ENCODE results near the gene MAP4. TPM values are rescaled to one million over a fixed set of nuclear protein-coding genes. Genes with fewer than 3 reads are reported as not detected.

MAP4 gene
- total and polyA plus RNA-seq, 2 donors (not counting 3 experiments of a cell fraction or from before 2014, with no cell fraction given): 121 to 290 TPM

DNA sequence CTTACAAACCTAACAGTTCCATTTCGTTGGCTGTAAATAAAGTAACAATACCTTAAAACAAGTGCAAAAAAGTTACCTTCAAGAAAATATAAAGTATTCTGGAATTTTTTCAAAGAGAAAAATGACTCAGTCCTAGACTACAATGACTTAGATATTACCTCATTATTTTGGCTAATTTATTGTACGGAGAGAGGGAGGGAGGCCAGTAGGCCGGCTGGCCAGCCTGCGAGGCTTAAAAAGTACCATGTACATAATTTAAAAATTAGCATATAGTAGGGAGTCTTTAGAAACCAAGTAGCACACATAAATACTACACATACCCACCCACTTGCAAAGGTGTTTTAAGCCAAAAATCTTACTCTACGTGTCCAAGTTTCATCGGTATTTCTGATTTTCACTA is 41.9 kb upstream of the MAP4 start:
- intact Hi-C loops (cut with micrococcal nuclease): no loop called here
- no peaks in the 10 kb centered on the region for H3K4me1 ChIP-seq (ENCODE audit: control insufficient read depth, extremely low read depth, insufficient read depth, low read length)
- H3K4me3 ChIP-seq (replicated peaks in 1 of 3; ENCODE audit: insufficient read depth in 1 of 3, low read depth in 1 of 3, low read length in 3 of 3): no peak overlapping the region
- dilution Hi-C loops (cut with MboI; ENCODE audit: extremely low pct_ligation_motif_present, low sequenced_read_pairs): no loop called here
- POLR2A ChIA-PET: no interaction called here
- H3K27me3 ChIP-seq (ENCODE audit: control insufficient read depth in 2 of 2, insufficient read depth in 2 of 2, low read length in 2 of 2): no peaks in the 10 kb centered on the region
- FAIRE-seq (no peak), DNase-seq (ENCODE audit: low read depth, low spot score) (peak; percentile 16)
- no peak overlapping the region for H3K4me2 ChIP-seq (ENCODE audit: insufficient read depth, low read length)
- H4K20me1 ChIP-seq (replicated peaks; ENCODE audit: control insufficient read depth, extremely low read depth, insufficient read depth, low read length): peaks cover 8% of the 10 kb centered on the region
- no peak overlapping the region for H3K9ac ChIP-seq (replicated peaks; ENCODE audit: extremely low read depth, insufficient read depth, low read length)
- TF ChIP-seq GATA2 (IDR thresholded peaks at IDR 0.05; ENCODE audit: insufficient read depth, insufficient read length, low read depth, low read length): no peak
- TF ChIP-seq JUN (IDR thresholded peaks at IDR 0.05; ENCODE audit: borderline replicate concordance, insufficient read depth, insufficient read length, low read depth): peak; percentile 12
- CTCF ChIA-PET: no interaction called here
- H3K9me1 ChIP-seq (replicated peaks; ENCODE audit: control insufficient read depth, extremely low read depth, insufficient read depth, low read length): no peaks in the 10 kb centered on the region
- BruUV-seq (replicated peaks): no TSS peak
- no peaks in the 10 kb centered on the region for H3K36me3 ChIP-seq (ENCODE audit: control insufficient read depth in 2 of 2, extremely low read depth in 1 of 2, insufficient read depth in 2 of 2, low read length in 2 of 2)
- no peaks in the 10 kb centered on the region for H3K9me3 ChIP-seq (replicated peaks; ENCODE audit: control insufficient read depth, insufficient read depth, low read length)
- H2AFZ ChIP-seq (ENCODE audit: low read depth, low read length): no peak overlapping the region
- no peak overlapping the region for H3K27ac ChIP-seq (ENCODE audit: insufficient read depth, low read depth, low read length)
- H3K79me2 ChIP-seq (ENCODE audit: control insufficient read depth, insufficient read depth, low read length): peaks cover 59% of the 10 kb centered on the region

DNA sequence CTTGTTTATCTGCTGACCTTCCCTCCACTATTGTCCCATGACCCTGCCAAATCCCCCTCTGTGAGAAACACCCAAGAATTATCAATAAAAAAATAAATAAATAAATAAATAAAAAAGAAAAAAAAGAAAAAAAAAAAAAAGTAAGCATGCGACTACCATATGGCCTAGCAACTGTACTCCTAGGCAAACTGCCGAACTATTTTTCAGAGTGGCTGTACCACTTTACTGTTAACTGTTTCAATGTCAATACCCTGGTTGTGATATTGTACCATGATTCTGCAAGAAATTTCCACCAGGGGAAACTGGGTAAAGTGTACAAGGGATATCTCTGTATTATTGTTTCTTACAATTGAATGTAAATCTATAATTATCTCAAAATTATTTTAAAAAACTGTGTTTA is 41.3 kb upstream of the MAP4 start:
- intact Hi-C loops (cut with micrococcal nuclease) (no loop called here), dilution Hi-C loops (cut with MboI; ENCODE audit: extremely low pct_ligation_motif_present, low sequenced_read_pairs) (no loop called here)
- H4K20me1 ChIP-seq (replicated peaks; ENCODE audit: control insufficient read depth, extremely low read depth, insufficient read depth, low read length): peaks cover 8% of the 10 kb centered on the region
- FAIRE-seq (no peak), DNase-seq (ENCODE audit: low read depth, low spot score) (no peak)
- no peaks in the 10 kb centered on the region for H3K9me3 ChIP-seq (replicated peaks; ENCODE audit: control insufficient read depth, insufficient read depth, low read length)
- peaks cover 59% of the 10 kb centered on the region for H3K79me2 ChIP-seq (ENCODE audit: control insufficient read depth, insufficient read depth, low read length)
- H3K9me1 ChIP-seq (replicated peaks; ENCODE audit: control insufficient read depth, extremely low read depth, insufficient read depth, low read length): no peaks in the 10 kb centered on the region
- no peaks in the 10 kb centered on the region for H3K36me3 ChIP-seq (ENCODE audit: control insufficient read depth in 2 of 2, extremely low read depth in 1 of 2, insufficient read depth in 2 of 2, low read length in 2 of 2)
- H3K9ac ChIP-seq (replicated peaks; ENCODE audit: extremely low read depth, insufficient read depth, low read length): no peak overlapping the region
- ChIA-PET POLR2A (no interaction called here), CTCF (no interaction called here)
- no peak for TF ChIP-seq EZH2 (IDR thresholded peaks at IDR 0.05; ENCODE audit: borderline replicate concordance, low read depth, low read length, severe bottlenecking)
- TF ChIP-seq, protein P1, sequence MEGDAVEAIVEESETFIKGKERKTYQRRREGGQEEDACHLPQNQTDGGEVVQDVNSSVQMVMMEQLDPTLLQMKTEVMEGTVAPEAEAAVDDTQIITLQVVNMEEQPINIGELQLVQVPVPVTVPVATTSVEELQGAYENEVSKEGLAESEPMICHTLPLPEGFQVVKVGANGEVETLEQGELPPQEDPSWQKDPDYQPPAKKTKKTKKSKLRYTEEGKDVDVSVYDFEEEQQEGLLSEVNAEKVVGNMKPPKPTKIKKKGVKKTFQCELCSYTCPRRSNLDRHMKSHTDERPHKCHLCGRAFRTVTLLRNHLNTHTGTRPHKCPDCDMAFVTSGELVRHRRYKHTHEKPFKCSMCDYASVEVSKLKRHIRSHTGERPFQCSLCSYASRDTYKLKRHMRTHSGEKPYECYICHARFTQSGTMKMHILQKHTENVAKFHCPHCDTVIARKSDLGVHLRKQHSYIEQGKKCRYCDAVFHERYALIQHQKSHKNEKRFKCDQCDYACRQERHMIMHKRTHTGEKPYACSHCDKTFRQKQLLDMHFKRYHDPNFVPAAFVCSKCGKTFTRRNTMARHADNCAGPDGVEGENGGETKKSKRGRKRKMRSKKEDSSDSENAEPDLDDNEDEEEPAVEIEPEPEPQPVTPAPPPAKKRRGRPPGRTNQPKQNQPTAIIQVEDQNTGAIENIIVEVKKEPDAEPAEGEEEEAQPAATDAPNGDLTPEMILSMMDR (IDR thresholded peaks at IDR 0.05; ENCODE audit: extremely low read depth in 1 of 2, insufficient read depth in 1 of 2, low read depth in 1 of 2, low read length in 2 of 2): no peak
- TF ChIP-seq POLR2A (IDR thresholded peaks at IDR 0.05; ENCODE audit: low read depth, low read length): no peak
- TF ChIP-seq, protein P2, sequence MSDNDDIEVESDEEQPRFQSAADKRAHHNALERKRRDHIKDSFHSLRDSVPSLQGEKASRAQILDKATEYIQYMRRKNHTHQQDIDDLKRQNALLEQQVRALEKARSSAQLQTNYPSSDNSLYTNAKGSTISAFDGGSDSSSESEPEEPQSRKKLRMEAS (IDR thresholded peaks at IDR 0.05; ENCODE audit: insufficient read depth, insufficient read length): no peak
- TF ChIP-seq GATA2 (IDR thresholded peaks at IDR 0.05; ENCODE audit: insufficient read depth, insufficient read length, low read depth, low read length): no peak
- TF ChIP-seq FOS (IDR thresholded peaks at IDR 0.05; ENCODE audit: borderline replicate concordance, insufficient read depth, low read length): no peak
- no peak overlapping the region for H3K4me3 ChIP-seq (replicated peaks in 1 of 3; ENCODE audit: insufficient read depth in 1 of 3, low read depth in 1 of 3, low read length in 3 of 3)
- H3K27ac ChIP-seq (ENCODE audit: insufficient read depth, low read depth, low read length): no peak overlapping the region
- no TSS peak for BruUV-seq (replicated peaks)
- no peak overlapping the region for H3K4me2 ChIP-seq (ENCODE audit: insufficient read depth, low read length)
- no peaks in the 10 kb centered on the region for H3K27me3 ChIP-seq (ENCODE audit: control insufficient read depth in 2 of 2, insufficient read depth in 2 of 2, low read length in 2 of 2)
- no peak overlapping the region for H2AFZ ChIP-seq (ENCODE audit: low read depth, low read length)
- H3K4me1 ChIP-seq (ENCODE audit: control insufficient read depth, extremely low read depth, insufficient read depth, low read length): no peaks in the 10 kb centered on the region

Data from endothelial cell of umbilical vein (primary cell).